Neural cell (in vitro differentiated cells): ENCODE data around the gene CCSER2.

ENCODE experiments used
- CTCF ChIP-seq: fragments of 450-650 bp; IDR thresholded peaks from 2 replicates; pipeline ENCODE4 v1.5.1; 2014; ENCODE audit warnings: antibody characterized with exemption, mild to moderate bottlenecking, moderate library complexity; ENCODE audit not compliant: poor library complexity, severe bottlenecking
- EZH2 ChIP-seq: fragments of 200-600, 300-800 bp; shearing (Covaris generic), sonication (generic); IDR thresholded peaks from 2 replicates; pipeline ENCODE4 v1.6.1; 2014; ENCODE audit warnings: antibody characterized with exemption, low read length, borderline replicate concordance, mild to moderate bottlenecking; ENCODE audit not compliant: insufficient read depth, poor library complexity, severe bottlenecking
- RAD21 ChIP-seq: fragments of 450-650 bp; conservative IDR thresholded peaks from 2 replicates; pipeline ENCODE4 v1.6.1; 2014; ENCODE audit warnings: antibody characterized with exemption, mild to moderate bottlenecking, moderate library complexity
- REST ChIP-seq: IDR thresholded peaks from 2 replicates; pipeline ENCODE4 v1.6.1; 2012; ENCODE audit warnings: borderline replicate concordance
- TAF1 ChIP-seq: IDR thresholded peaks from 2 replicates; pipeline ENCODE4 v1.6.1; 2012; ENCODE audit warnings: low read depth

- TF ChIP-seq RAD21 (no peak), EZH2 (no peak), CTCF (no peak), REST (no peak), TAF1 (no peak)
Observed at GRCh38 chr10:84375881-84376280, 47.5 kb downstream of the CCSER2 start.
